H9 (cell line): Measurements from ENCODE around the gene RNF40. TPM values are rescaled to one million over a fixed set of nuclear protein-coding genes. Genes with fewer than 3 reads are reported as not detected.

Source experiments
- DNase-seq: peaks from one replicate; pipeline ENCODE4 v3.0.0-alpha.2; 2017
- H2AFZ ChIP-seq: one replicate; pipeline ENCODE4 v1.6.1; 2013; ENCODE audit warnings: mild to moderate bottlenecking, low read length, control low read depth, moderate library complexity
- H2AK5ac ChIP-seq: 2 replicates; pipeline ENCODE4 v1.6.1; 2013; ENCODE audit warnings: low read length, control low read depth, mixed read lengths; ENCODE audit not compliant: insufficient read length
- H2BK120ac ChIP-seq: one replicate; pipeline ENCODE4 v1.6.1; 2013; ENCODE audit warnings: low read depth, mild to moderate bottlenecking, low read length, control low read depth, inconsistent platforms; ENCODE audit not compliant: poor library complexity, severe bottlenecking
- H2BK12ac ChIP-seq: 2 replicates; pipeline ENCODE4 v1.6.1; 2013; ENCODE audit warnings: low read length, control low read depth, mixed read lengths, low read depth; ENCODE audit not compliant: insufficient read length
- H2BK15ac ChIP-seq: 2 replicates; pipeline ENCODE4 v1.6.1; 2013; ENCODE audit warnings: low read depth, low read length, control low read depth
- H2BK20ac ChIP-seq: one replicate; pipeline ENCODE4 v1.6.1; 2013; ENCODE audit warnings: low read depth, mild to moderate bottlenecking, low read length, control low read depth, inconsistent platforms; ENCODE audit not compliant: poor library complexity, severe bottlenecking
- H2BK5ac ChIP-seq: 2 replicates; pipeline ENCODE4 v1.6.1; 2013; ENCODE audit warnings: low read length, control low read depth, mixed read lengths; ENCODE audit not compliant: insufficient read length
- H3K14ac ChIP-seq: 2 replicates; pipeline ENCODE4 v1.6.1; 2013; ENCODE audit warnings: low read length, control low read depth; ENCODE audit not compliant: insufficient read depth
- H3K18ac ChIP-seq: 2 replicates; pipeline ENCODE4 v1.6.1; 2013; ENCODE audit warnings: low read depth, mild to moderate bottlenecking, mixed read lengths, low read length, control low read depth; ENCODE audit not compliant: insufficient read length
- H3K23ac ChIP-seq: 2 replicates; pipeline ENCODE4 v1.6.1; 2013; ENCODE audit warnings: low read length, control low read depth, mixed read lengths, low read depth; ENCODE audit not compliant: insufficient read length
- H3K23me2 ChIP-seq: 2 replicates; pipeline ENCODE4 v1.6.1; 2013; ENCODE audit warnings: low read depth, mild to moderate bottlenecking, mixed read lengths, low read length, control low read depth; ENCODE audit not compliant: insufficient read length, poor library complexity, severe bottlenecking
- H3K27ac ChIP-seq: 2 replicates; pipeline ENCODE4 v1.5.1; 2013; ENCODE audit warnings: low read length, control low read depth, mixed read lengths, low read depth; ENCODE audit not compliant: insufficient read length
- H3K27me3 ChIP-seq: 2 replicates; pipeline ENCODE4 v1.6.1; 2013; ENCODE audit warnings: low read length, control low read depth, inconsistent platforms; ENCODE audit not compliant: insufficient read depth
- H3K4ac ChIP-seq: 2 replicates; pipeline ENCODE4 v1.6.1; 2013; ENCODE audit warnings: low read depth, mild to moderate bottlenecking, control low read depth, inconsistent platforms, low read length, moderate library complexity
- H3K4me1 ChIP-seq: 2 replicates; pipeline ENCODE4 v1.6.1; 2013; ENCODE audit warnings: low read length, control low read depth, inconsistent platforms; ENCODE audit not compliant: insufficient read depth
- H3K4me2 ChIP-seq: 2 replicates; pipeline ENCODE4 v1.6.1; 2013; ENCODE audit warnings: low read length, control low read depth, mixed read lengths; ENCODE audit not compliant: insufficient read length, insufficient read depth
- H3K56ac ChIP-seq: 2 replicates; pipeline ENCODE4 v1.6.1; 2013; ENCODE audit warnings: low read depth, mild to moderate bottlenecking, mixed read lengths, low read length, control low read depth; ENCODE audit not compliant: insufficient read length
- H3K79me1 ChIP-seq: 2 replicates; pipeline ENCODE4 v1.6.1; 2013; ENCODE audit warnings: low read depth, mild to moderate bottlenecking, moderate library complexity, low read length, control low read depth, inconsistent platforms; ENCODE audit not compliant: insufficient read depth, poor library complexity, severe bottlenecking
- H3K79me2 ChIP-seq: 2 replicates; pipeline ENCODE4 v1.6.1; 2013; ENCODE audit warnings: low read length, control low read depth, inconsistent platforms; ENCODE audit not compliant: insufficient read depth
- H3K9ac ChIP-seq: 2 replicates; pipeline ENCODE4 v1.6.1; 2013; ENCODE audit warnings: low read length, control low read depth, mixed read lengths; ENCODE audit not compliant: insufficient read length; ENCODE audit errors: extremely low read depth
- H3K9me3 ChIP-seq: one replicate; pipeline ENCODE4 v1.6.1; 2013; ENCODE audit warnings: low read depth, low read length, inconsistent platforms; ENCODE audit not compliant: control insufficient read depth
- H3T11ph ChIP-seq: one replicate; pipeline ENCODE4 v1.6.1; 2013; ENCODE audit warnings: mild to moderate bottlenecking, low read length, control low read depth, inconsistent platforms
- H4K20me1 ChIP-seq: one replicate; pipeline ENCODE4 v1.6.1; 2013; ENCODE audit not compliant: control insufficient read depth, insufficient read length, insufficient read depth
- H4K5ac ChIP-seq: 2 replicates; pipeline ENCODE4 v1.6.1; 2013; ENCODE audit warnings: low read depth, mild to moderate bottlenecking, mixed read lengths, low read length, control low read depth; ENCODE audit not compliant: insufficient read length
- H4K8ac ChIP-seq: replicated peaks from 2 replicates; pipeline ENCODE4 v1.6.1; 2013; ENCODE audit warnings: low read length, control low read depth, mixed read lengths, low read depth; ENCODE audit not compliant: insufficient read length
- H4K91ac ChIP-seq: 2 replicates; pipeline ENCODE4 v1.6.1; 2013; ENCODE audit warnings: low read depth, mild to moderate bottlenecking, moderate library complexity, mixed read lengths, low read length, control low read depth; ENCODE audit not compliant: insufficient read length
- H3K27ac Mint-ChIP-seq, 3 experiments: 2 replicates in 2 of 3; 3 replicates in 1 of 3; pipeline ENCODE4 v1.8.0; 2020 to 2021; ENCODE audit warnings: mixed read lengths in 3 of 3, mild to moderate bottlenecking in 1 of 3, moderate library complexity in 1 of 3
- H3K27me3 Mint-ChIP-seq: 2 replicates; pipeline ENCODE4 v1.8.0; 2021; ENCODE audit warnings: low read depth, mild to moderate bottlenecking, moderate library complexity, mixed read lengths
- H3K36me3 Mint-ChIP-seq, 3 experiments: 2 replicates in 2 of 3; 3 replicates in 1 of 3; pipeline ENCODE4 v1.8.0; 2020 to 2021; ENCODE audit warnings: low read depth in 3 of 3, mixed read lengths in 3 of 3; ENCODE audit not compliant: insufficient read depth in 1 of 3
- H3K4me1 Mint-ChIP-seq, 2 experiments: 2 replicates each; pipeline ENCODE4 v1.8.0; 2020; ENCODE audit warnings: mixed read lengths in 2 of 2
- H3K4me3 Mint-ChIP-seq, 2 experiments: 2 replicates in 1 of 2; 3 replicates in 1 of 2; pipeline ENCODE4 v1.8.0; 2020 to 2021; ENCODE audit warnings: mild to moderate bottlenecking in 2 of 2, mixed read lengths in 2 of 2, moderate library complexity in 1 of 2
- H3K9me3 Mint-ChIP-seq, 2 experiments: 2 replicates in 1 of 2; 3 replicates in 1 of 2; pipeline ENCODE4 v1.8.0; 2020; ENCODE audit warnings: mild to moderate bottlenecking in 2 of 2, mixed read lengths in 2 of 2, moderate library complexity in 1 of 2
- WGBS: extraction: QIAGEN DNeasy Blood & Tissue Kit; methylation state at CpG from one replicate; pipeline ENCODE4 v1.1.7; 2013; ENCODE audit warnings: missing lambda C conversion rate, low lambda C conversion rate, mixed read lengths; ENCODE audit not compliant: insufficient read length; ENCODE audit errors: extremely low coverage; 5-methylcytosine and 5-hydroxymethylcytosine counted together
- total RNA-seq: library from RNA; stranded (reverse); gene quantifications from 2 replicates; pipeline ENCODE4 v1.2.1, GENCODE V29; 2021
- TF ChIP-seq, protein P1 (sequence below): fragments of 200-600 bp; sonication (generic); conservative IDR thresholded peaks from 3 replicates; pipeline ENCODE4 v1.8.0; 2021; ENCODE audit warnings: antibody characterized with exemption, mild to moderate bottlenecking

RNF40 gene
- total RNA-seq, 1 experiment from 2014 or later: 103 TPM

DNA sequence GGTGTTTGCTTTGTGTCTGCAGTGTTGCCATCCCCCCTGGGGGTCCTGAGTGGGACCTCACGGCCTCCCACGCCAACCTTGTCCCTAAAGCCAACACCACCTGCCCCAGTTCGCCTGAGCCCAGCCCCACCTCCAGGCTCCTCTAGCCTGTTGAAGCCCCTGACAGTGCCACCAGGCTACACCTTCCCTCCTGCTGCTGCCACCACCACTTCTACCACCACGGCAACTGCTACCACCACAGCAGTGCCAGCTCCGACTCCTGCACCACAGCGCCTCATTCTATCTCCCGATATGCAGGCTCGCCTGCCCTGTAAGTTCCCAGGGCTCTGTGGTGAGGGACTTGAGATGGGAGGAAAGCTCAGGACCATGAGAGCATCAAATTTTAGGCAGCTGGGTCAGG, 41.0 kb upstream of the RNF40 start:
- no peak overlapping the region; the same call in 1 of the 2 replicates for H3K14ac ChIP-seq
- no peaks in the 10 kb centered on the region for H3K23me2 ChIP-seq
- no peak overlapping the region for H2BK5ac ChIP-seq
- H2BK120ac ChIP-seq: no peak overlapping the region
- H3K18ac ChIP-seq: no peak overlapping the region
- no peak overlapping the region for H4K8ac ChIP-seq
- TF ChIP-seq, protein P1, sequence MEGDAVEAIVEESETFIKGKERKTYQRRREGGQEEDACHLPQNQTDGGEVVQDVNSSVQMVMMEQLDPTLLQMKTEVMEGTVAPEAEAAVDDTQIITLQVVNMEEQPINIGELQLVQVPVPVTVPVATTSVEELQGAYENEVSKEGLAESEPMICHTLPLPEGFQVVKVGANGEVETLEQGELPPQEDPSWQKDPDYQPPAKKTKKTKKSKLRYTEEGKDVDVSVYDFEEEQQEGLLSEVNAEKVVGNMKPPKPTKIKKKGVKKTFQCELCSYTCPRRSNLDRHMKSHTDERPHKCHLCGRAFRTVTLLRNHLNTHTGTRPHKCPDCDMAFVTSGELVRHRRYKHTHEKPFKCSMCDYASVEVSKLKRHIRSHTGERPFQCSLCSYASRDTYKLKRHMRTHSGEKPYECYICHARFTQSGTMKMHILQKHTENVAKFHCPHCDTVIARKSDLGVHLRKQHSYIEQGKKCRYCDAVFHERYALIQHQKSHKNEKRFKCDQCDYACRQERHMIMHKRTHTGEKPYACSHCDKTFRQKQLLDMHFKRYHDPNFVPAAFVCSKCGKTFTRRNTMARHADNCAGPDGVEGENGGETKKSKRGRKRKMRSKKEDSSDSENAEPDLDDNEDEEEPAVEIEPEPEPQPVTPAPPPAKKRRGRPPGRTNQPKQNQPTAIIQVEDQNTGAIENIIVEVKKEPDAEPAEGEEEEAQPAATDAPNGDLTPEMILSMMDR: no peak
- H3K27me3 ChIP-seq: no peaks in the 10 kb centered on the region
- Mint-ChIP-seq H3K36me3 (peaks cover 64 to 91% (median 72%) of the 10 kb centered on the region in 3 experiments), H3K27ac (no peak overlapping the region), H3K4me3 (no peak overlapping the region), H3K4me1 (no peaks in the 10 kb centered on the region), H3K27me3 (no peaks in the 10 kb centered on the region), H3K9me3 (no peaks in the 10 kb centered on the region; a peak in 1 of 5 replicates)
- no peak overlapping the region for H3T11ph ChIP-seq
- H3K4me1 ChIP-seq: no peaks in the 10 kb centered on the region
- no peaks in the 10 kb centered on the region for H4K20me1 ChIP-seq
- no peak overlapping the region for H2AFZ ChIP-seq
- H2BK20ac ChIP-seq: no peak overlapping the region
- H3K9ac ChIP-seq: no peak overlapping the region
- H3K79me2 ChIP-seq: no peaks in the 10 kb centered on the region
- no peak overlapping the region for H2AK5ac ChIP-seq
- H4K91ac ChIP-seq: no peak overlapping the region
- WGBS: no CpG with 5 or more reads among the region's 8 CpGs
- H2BK12ac ChIP-seq: no peak overlapping the region
- no peak overlapping the region for H4K5ac ChIP-seq
- DNase-seq: no peak
- H3K56ac ChIP-seq: no peak overlapping the region
- no peak overlapping the region for H3K4me2 ChIP-seq
- H3K27ac ChIP-seq: no peak overlapping the region
- no peak overlapping the region for H3K23ac ChIP-seq
- no peaks in the 10 kb centered on the region for H3K9me3 ChIP-seq
- no peaks in the 10 kb centered on the region for H3K79me1 ChIP-seq
- H3K4ac ChIP-seq: no peak overlapping the region
- no peak overlapping the region for H2BK15ac ChIP-seq
